ENCODE data around the gene RPL6. TPM values are rescaled to one million over a fixed set of nuclear protein-coding genes. Genes with fewer than 3 reads are reported as not detected.
"Not testable (repeated sequence)": the region's sequence is repeated elsewhere in the genome, so short reads cannot be mapped to it uniquely, and the experiment has no call there.

The RPL6 gene
- total and polyA plus RNA-seq, 10 of the 15 experiments (the other 5 are each of a cell fraction or from before 2014, with no cell fraction given) = 801 to 3,690 (median 2,265) TPM

DNA sequence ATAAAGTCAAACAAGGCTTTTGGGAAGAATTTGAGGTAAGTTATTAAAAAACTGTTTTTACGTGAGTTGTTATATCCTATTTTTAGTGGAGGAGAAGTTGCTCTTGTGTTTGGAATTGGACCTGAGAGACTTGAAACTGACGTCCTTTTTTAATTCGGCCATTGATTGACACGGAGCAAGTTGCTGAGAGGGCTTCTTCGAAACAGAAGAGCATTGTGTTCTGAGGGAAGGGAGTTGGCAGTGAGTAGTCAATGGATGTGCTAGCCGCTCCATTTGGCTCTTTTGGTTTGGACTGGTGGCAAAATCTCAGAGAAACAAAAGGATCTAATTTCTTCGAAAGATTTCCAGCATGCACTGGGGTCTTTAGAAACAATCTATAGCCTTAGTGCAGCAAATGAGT, 46.6 kb upstream of the RPL6 start:
- FAIRE-seq (no peak), DNase-seq (ENCODE audit: low read depth, low spot score) (no peak), ATAC-seq (no peak)
- in situ Hi-C loops (cut with MboI) (no loop called here), intact Hi-C loops (cut with micrococcal nuclease; ENCODE audit: unreplicated experiment) (no loop called here)
- CTCF ChIA-PET = no interaction called here
- Histone ChIP-seq H3K27ac (ENCODE audit: control insufficient read depth, insufficient read depth) (no peak overlapping the region), H3K4me3 (no peak overlapping the region), H2AFZ (ENCODE audit: control insufficient read depth, low read depth, low read length) (no peak overlapping the region), H3K4me2 (ENCODE audit: control insufficient read depth, insufficient read depth) (no peak overlapping the region), H3K9me3 (replicated peaks; ENCODE audit: control insufficient read depth, insufficient read depth, low read length) (no peaks in the 10 kb centered on the region), H3K79me2 (ENCODE audit: control insufficient read depth, insufficient read depth, low read length) (no peaks in the 10 kb centered on the region), H3K9ac (ENCODE audit: control insufficient read depth, insufficient read depth, low read length) (no peak overlapping the region), H3K27me3 (replicated peaks in 1 of 2; ENCODE audit: control insufficient read depth in 2 of 2, insufficient read depth in 2 of 2, low read length in 1 of 2) (no peaks in the 10 kb centered on the region), H3K36me3 (ENCODE audit: control insufficient read depth in 2 of 2, insufficient read depth in 2 of 2, low read length in 1 of 2) (peaks cover 2 to 24% of the 10 kb centered on the region in 2 experiments), H4K20me1 (ENCODE audit: control insufficient read depth, insufficient read depth) (no peaks in the 10 kb centered on the region), H3K4me1 (ENCODE audit: control insufficient read depth, insufficient read depth, low read length) (no peaks in the 10 kb centered on the region)
- WGBS (ENCODE audit: insufficient coverage, insufficient replicate concordance, low lambda C conversion rate, missing lambda C conversion rate) = 98% methylated on average over 7 of the region's 7 CpGs
- TF ChIP-seq IKZF2 (IDR thresholded peaks at IDR 0.05) (no peak), SP1 (IDR thresholded peaks at IDR 0.05; ENCODE audit: low read depth, low read length) (no peak)
- TF ChIP-seq, protein P1, sequence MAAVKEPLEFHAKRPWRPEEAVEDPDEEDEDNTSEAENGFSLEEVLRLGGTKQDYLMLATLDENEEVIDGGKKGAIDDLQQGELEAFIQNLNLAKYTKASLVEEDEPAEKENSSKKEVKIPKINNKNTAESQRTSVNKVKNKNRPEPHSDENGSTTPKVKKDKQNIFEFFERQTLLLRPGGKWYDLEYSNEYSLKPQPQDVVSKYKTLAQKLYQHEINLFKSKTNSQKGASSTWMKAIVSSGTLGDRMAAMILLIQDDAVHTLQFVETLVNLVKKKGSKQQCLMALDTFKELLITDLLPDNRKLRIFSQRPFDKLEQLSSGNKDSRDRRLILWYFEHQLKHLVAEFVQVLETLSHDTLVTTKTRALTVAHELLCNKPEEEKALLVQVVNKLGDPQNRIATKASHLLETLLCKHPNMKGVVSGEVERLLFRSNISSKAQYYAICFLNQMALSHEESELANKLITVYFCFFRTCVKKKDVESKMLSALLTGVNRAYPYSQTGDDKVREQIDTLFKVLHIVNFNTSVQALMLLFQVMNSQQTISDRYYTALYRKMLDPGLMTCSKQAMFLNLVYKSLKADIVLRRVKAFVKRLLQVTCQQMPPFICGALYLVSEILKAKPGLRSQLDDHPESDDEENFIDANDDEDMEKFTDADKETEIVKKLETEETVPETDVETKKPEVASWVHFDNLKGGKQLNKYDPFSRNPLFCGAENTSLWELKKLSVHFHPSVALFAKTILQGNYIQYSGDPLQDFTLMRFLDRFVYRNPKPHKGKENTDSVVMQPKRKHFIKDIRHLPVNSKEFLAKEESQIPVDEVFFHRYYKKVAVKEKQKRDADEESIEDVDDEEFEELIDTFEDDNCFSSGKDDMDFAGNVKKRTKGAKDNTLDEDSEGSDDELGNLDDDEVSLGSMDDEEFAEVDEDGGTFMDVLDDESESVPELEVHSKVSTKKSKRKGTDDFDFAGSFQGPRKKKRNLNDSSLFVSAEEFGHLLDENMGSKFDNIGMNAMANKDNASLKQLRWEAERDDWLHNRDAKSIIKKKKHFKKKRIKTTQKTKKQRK (IDR thresholded peaks at IDR 0.05; ENCODE audit: low read depth, low read length) = no peak
- RAD21 ChIA-PET (ENCODE audit: unreplicated experiment) = no interaction called here
- SMC1A ChIA-PET (ENCODE audit: uncharacterized antibody, unreplicated experiment) = no interaction called here
- no TSS peak for BruUV-seq (replicated peaks)
- POLR2A ChIA-PET = interaction anchor here (0.7 kb wide), 1 partner anchor 528 kb away, joined by 5 read pairs; no protein-coding TSS in a partner anchor

DNA sequence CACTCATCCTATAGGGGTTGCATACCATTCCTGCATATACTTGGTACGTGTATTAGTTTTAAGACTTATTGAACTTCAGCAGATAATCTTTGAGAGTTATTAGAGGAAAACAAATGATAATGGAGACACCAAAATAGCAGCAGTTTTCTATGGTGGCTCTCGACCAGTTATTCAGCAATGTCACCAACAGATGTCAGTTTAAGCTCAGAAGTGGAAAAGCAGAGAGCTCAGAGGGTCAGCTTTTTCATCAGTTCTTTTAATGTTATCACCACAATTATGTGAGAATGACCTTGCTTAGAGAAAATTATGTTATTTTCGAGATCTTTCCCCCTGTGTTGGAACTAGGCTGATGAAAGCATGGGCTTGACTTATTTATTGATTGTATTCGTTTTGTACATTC, 41.3 kb upstream of the RPL6 start:
- no peak for DNase-seq (ENCODE audit: low read depth, low spot score)
- WGBS (ENCODE audit: insufficient coverage, insufficient replicate concordance, low lambda C conversion rate, missing lambda C conversion rate) = 79% methylated on average over 4 of the region's 4 CpGs
- in situ Hi-C loops (cut with MboI) = no loop called here
- no peak overlapping the region for H3K4me2 ChIP-seq (ENCODE audit: control insufficient read depth, insufficient read depth)
- H3K79me2 ChIP-seq (ENCODE audit: control insufficient read depth, insufficient read depth, low read length) = no peaks in the 10 kb centered on the region
- RAD21 ChIA-PET (ENCODE audit: unreplicated experiment) = no interaction called here
- no peaks in the 10 kb centered on the region for H3K4me1 ChIP-seq (ENCODE audit: control insufficient read depth, insufficient read depth, low read length)
- POLR2A ChIA-PET = interaction anchor here (0.6 kb wide), 1 partner anchor 37 kb away, joined by 3 read pairs; no protein-coding TSS in a partner anchor
- H2AFZ ChIP-seq (ENCODE audit: control insufficient read depth, low read depth, low read length) = no peak overlapping the region
- intact Hi-C loops (cut with micrococcal nuclease; ENCODE audit: unreplicated experiment) = no loop called here
- H3K36me3 ChIP-seq (ENCODE audit: control insufficient read depth in 2 of 2, insufficient read depth in 2 of 2, low read length in 1 of 2) = peaks cover 1 to 29% of the 10 kb centered on the region in 2 experiments
- no TSS peak for BruUV-seq (replicated peaks)
- no peak for ATAC-seq
- H3K4me3 ChIP-seq = no peak overlapping the region
- no peak overlapping the region for H3K27ac ChIP-seq (ENCODE audit: control insufficient read depth, insufficient read depth)
- no peak overlapping the region for H3K9ac ChIP-seq (ENCODE audit: control insufficient read depth, insufficient read depth, low read length)
- CTCF ChIA-PET = interaction anchor here (1.6 kb wide), 1 partner anchor 13 kb away, joined by 5 read pairs; no protein-coding TSS in a partner anchor
- H3K9me3 ChIP-seq (replicated peaks; ENCODE audit: control insufficient read depth, insufficient read depth, low read length) = no peaks in the 10 kb centered on the region
- SMC1A ChIA-PET (ENCODE audit: uncharacterized antibody, unreplicated experiment) = interaction anchor here (0.6 to 1.0 kb wide), 2 partner anchors 10 to 13 kb away, joined by 3 to 4 read pairs; no protein-coding TSS in a partner anchor
- H3K27me3 ChIP-seq (replicated peaks in 1 of 2; ENCODE audit: control insufficient read depth in 2 of 2, insufficient read depth in 2 of 2, low read length in 1 of 2) = no peaks in the 10 kb centered on the region
- no peak for FAIRE-seq
- TF ChIP-seq, protein P2, sequence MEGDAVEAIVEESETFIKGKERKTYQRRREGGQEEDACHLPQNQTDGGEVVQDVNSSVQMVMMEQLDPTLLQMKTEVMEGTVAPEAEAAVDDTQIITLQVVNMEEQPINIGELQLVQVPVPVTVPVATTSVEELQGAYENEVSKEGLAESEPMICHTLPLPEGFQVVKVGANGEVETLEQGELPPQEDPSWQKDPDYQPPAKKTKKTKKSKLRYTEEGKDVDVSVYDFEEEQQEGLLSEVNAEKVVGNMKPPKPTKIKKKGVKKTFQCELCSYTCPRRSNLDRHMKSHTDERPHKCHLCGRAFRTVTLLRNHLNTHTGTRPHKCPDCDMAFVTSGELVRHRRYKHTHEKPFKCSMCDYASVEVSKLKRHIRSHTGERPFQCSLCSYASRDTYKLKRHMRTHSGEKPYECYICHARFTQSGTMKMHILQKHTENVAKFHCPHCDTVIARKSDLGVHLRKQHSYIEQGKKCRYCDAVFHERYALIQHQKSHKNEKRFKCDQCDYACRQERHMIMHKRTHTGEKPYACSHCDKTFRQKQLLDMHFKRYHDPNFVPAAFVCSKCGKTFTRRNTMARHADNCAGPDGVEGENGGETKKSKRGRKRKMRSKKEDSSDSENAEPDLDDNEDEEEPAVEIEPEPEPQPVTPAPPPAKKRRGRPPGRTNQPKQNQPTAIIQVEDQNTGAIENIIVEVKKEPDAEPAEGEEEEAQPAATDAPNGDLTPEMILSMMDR (IDR thresholded peaks at IDR 0.05 in 2 of 3, conservative IDR thresholded peaks at IDR 0.05 in 1 of 3; ENCODE audit: control insufficient read depth in 2 of 3, extremely low read depth in 1 of 3, insufficient read depth in 1 of 3, low read depth in 3 of 3, low read length in 3 of 3) = peak in 1 of 3 experiments; percentile 13; a peak in 1 of 6 replicates
- TF ChIP-seq HDAC2 (IDR thresholded peaks at IDR 0.05) = no peak
- H4K20me1 ChIP-seq (ENCODE audit: control insufficient read depth, insufficient read depth) = no peaks in the 10 kb centered on the region

DNA sequence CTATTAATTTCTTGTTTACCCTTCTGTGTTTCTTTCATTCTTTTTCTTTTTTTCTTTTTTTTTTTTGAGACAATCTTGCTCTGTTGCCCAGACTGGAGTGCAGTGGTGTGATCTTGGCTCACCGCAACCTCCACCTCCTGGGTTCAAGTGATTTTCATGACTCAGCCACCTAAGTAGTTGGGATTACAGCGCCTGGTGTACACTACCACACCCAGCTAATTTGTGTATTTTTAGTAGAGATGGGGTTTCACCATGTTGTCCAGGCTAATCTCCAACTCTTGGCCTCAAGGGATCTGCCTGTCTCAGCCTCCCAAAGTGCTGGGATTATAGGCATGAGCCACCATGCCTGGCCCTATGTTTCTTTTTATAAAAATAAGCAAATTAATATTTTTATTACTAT, 38.8 kb upstream of the RPL6 start:
- not testable (repeated sequence) for DNase-seq (ENCODE audit: low read depth, low spot score)

More for the DNA sequence above, 38.8 kb upstream of the RPL6 start:
- H3K79me2 ChIP-seq (ENCODE audit: control insufficient read depth, insufficient read depth, low read length); POLR2A ChIA-PET; H3K9me3 ChIP-seq (replicated peaks; ENCODE audit: control insufficient read depth, insufficient read depth, low read length); H2AFZ ChIP-seq (ENCODE audit: control insufficient read depth, low read depth, low read length); SMC1A ChIA-PET (ENCODE audit: uncharacterized antibody, unreplicated experiment); H3K4me2 ChIP-seq (ENCODE audit: control insufficient read depth, insufficient read depth); intact Hi-C loops (cut with micrococcal nuclease; ENCODE audit: unreplicated experiment); ATAC-seq; H4K20me1 ChIP-seq (ENCODE audit: control insufficient read depth, insufficient read depth); H3K4me3 ChIP-seq; in situ Hi-C loops (cut with MboI); H3K27ac ChIP-seq (ENCODE audit: control insufficient read depth, insufficient read depth); H3K27me3 ChIP-seq (replicated peaks in 1 of 2; ENCODE audit: control insufficient read depth in 2 of 2, insufficient read depth in 2 of 2, low read length in 1 of 2); FAIRE-seq; RAD21 ChIA-PET (ENCODE audit: unreplicated experiment); CTCF ChIA-PET; H3K9ac ChIP-seq (ENCODE audit: control insufficient read depth, insufficient read depth, low read length); BruUV-seq (replicated peaks); H3K4me1 ChIP-seq (ENCODE audit: control insufficient read depth, insufficient read depth, low read length): not testable (repeated sequence)
- H3K36me3 ChIP-seq (ENCODE audit: control insufficient read depth in 2 of 2, insufficient read depth in 2 of 2, low read length in 1 of 2) = peaks cover 1 to 18% of the 10 kb centered on the region in 2 experiments
- WGBS (ENCODE audit: insufficient coverage, insufficient replicate concordance, low lambda C conversion rate, missing lambda C conversion rate) = 88% methylated on average over 2 of the region's 2 CpGs

All from GM12878 (cell line).